ENCODE results near the gene CYSTM1. TPM values are rescaled to one million over a fixed set of nuclear protein-coding genes. Genes with fewer than 3 reads are reported as not detected.

The CYSTM1 gene
- total RNA-seq, 1 donor from 2014 or later, result 93.3 TPM

- no peak for TF ChIP-seq CTCF (IDR thresholded peaks at IDR 0.05; ENCODE audit: borderline replicate concordance)
- no peaks in the 10 kb centered on the region for H3K27me3 ChIP-seq (ENCODE audit: low read depth)
- H3K4me3 ChIP-seq, result no peak overlapping the region
- no peaks in the 10 kb centered on the region for H3K9me3 ChIP-seq (replicated peaks)
- H3K27ac ChIP-seq (replicated peaks), result no peak overlapping the region
- no peak for DNase-seq
- H3K36me3 ChIP-seq, result peaks cover 3% of the 10 kb centered on the region
- H3K4me1 ChIP-seq, result peaks cover 54% of the 10 kb centered on the region
- intact Hi-C loops (cut with micrococcal nuclease), result no loop called here
These were observed 107.3 kb downstream of the CYSTM1 start for GRCh38 chr5:140282266-140282665.

GRCh38 chr5:140284013-140284412 is 109.0 kb downstream of the CYSTM1 start:
- Histone ChIP-seq H3K27me3 (ENCODE audit: low read depth) (no peaks in the 10 kb centered on the region), H3K4me3 (no peak overlapping the region), H3K27ac (replicated peaks) (peak overlapping the region; percentile 28), H3K9me3 (replicated peaks) (no peaks in the 10 kb centered on the region), H3K36me3 (peaks cover 3% of the 10 kb centered on the region), H3K4me1 (peaks cover 72% of the 10 kb centered on the region)
- no peak for TF ChIP-seq CTCF (IDR thresholded peaks at IDR 0.05; ENCODE audit: borderline replicate concordance)
- DNase-seq, result no peak
- intact Hi-C loops (cut with micrococcal nuclease), result no loop called here

DNA sequence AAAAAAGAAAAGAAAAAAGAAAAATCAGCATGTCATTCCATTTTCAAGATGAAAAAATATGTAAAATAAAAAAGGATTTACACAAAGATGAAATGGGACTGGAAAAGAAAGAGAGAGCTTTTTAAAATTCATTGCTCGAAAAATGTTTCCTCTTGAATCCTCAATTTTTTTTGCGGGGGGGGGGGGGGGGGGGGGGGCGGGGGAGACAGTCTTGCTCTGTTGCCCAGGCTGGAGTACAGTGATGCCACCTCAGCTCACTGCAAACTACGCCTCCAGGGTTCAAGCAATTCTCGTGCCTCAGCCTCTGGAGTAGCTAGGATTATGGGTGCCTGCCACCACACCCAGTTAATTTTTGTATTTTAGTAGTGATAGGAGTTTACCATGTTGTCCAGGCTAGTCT is 111.4 kb downstream of the CYSTM1 start:
- intact Hi-C loops (cut with micrococcal nuclease), result no loop called here
- no peak overlapping the region for H3K4me3 ChIP-seq
- H3K4me1 ChIP-seq, result peaks cover 82% of the 10 kb centered on the region
- no peaks in the 10 kb centered on the region for H3K27me3 ChIP-seq (ENCODE audit: low read depth)
- no peaks in the 10 kb centered on the region for H3K9me3 ChIP-seq (replicated peaks)
- H3K27ac ChIP-seq (replicated peaks), result no peak overlapping the region
- no peak for DNase-seq
- peaks cover 2% of the 10 kb centered on the region for H3K36me3 ChIP-seq
- TF ChIP-seq CTCF (IDR thresholded peaks at IDR 0.05; ENCODE audit: borderline replicate concordance), result no peak

GRCh38 chr5:140287801-140288521 is 113.0 kb downstream of the CYSTM1 start:
- Histone ChIP-seq H3K9me3 (replicated peaks) (no peaks in the 10 kb centered on the region), H3K36me3 (no peaks in the 10 kb centered on the region), H3K27me3 (ENCODE audit: low read depth) (no peaks in the 10 kb centered on the region), H3K27ac (replicated peaks) (no peak overlapping the region), H3K4me3 (no peak overlapping the region), H3K4me1 (peaks cover 93% of the 10 kb centered on the region)
- no peak for DNase-seq
- no peak for TF ChIP-seq CTCF (IDR thresholded peaks at IDR 0.05; ENCODE audit: borderline replicate concordance)
- intact Hi-C loops (cut with micrococcal nuclease), result no loop called here

DNA sequence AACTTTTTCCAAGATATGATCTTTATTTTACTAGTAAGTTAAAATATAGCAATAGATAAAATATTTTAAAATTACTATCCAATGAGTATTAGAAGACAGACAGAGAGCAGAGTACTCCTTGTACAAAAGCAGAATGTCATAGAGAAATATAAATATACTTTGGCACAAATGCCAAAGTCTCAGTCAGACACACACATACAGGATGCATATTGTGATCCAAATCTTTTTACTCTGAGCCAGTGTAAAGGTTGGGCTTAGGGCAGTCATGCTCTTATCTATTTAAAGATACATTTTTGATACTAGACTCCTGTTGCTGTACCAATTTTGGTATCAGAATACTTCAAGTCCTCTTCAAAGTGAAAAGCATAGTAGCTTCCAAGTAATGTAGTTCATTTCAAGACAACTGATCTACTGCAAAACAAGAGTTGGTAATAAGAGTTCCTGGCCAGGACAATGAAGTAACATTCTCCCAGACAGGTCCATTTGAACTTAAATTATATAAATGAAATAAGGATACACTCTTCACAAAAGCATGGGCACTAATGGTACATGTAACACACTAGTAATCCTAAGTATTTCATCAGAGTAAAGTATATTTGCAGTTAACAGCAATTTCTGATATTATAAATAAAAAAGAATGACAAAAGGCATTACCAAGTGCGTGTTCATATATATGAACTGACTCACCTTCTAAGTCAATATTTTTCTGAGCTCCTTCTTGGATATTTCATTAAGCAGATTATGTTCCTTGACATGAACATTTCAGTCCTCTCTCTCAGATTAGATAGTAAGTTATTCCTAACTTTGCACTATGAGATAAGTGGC is 117.4 kb downstream of the CYSTM1 start:
- no peaks in the 10 kb centered on the region for H3K9me3 ChIP-seq (replicated peaks)
- peak overlapping the region; percentile 31 for H3K4me3 ChIP-seq
- no peaks in the 10 kb centered on the region for H3K27me3 ChIP-seq (ENCODE audit: low read depth)
- no peak for TF ChIP-seq CTCF (IDR thresholded peaks at IDR 0.05; ENCODE audit: borderline replicate concordance)
- DNase-seq, result no peak
- intact Hi-C loops (cut with micrococcal nuclease), result no loop called here
- H3K4me1 ChIP-seq, result peaks cover 100% of the 10 kb centered on the region
- H3K36me3 ChIP-seq, result no peaks in the 10 kb centered on the region
- peak overlapping the region; percentile 85 for H3K27ac ChIP-seq (replicated peaks)

Other genes starting within 250 kb of the CYSTM1 start
- 3.1 TPM for gene NRG2, start 131.9 kb upstream of the CYSTM1 start, total RNA-seq
- gene PURA, start 61.1 kb upstream of the CYSTM1 start, total RNA-seq, result 26.6 TPM
- 12.0 TPM for gene IGIP, start 49.3 kb upstream of the CYSTM1 start, total RNA-seq
- gene PFDN1, start 127.9 kb downstream of the CYSTM1 start, total RNA-seq, result 68.7 TPM
- gene HBEGF, start 171.4 kb downstream of the CYSTM1 start, total RNA-seq, result 27.2 TPM
- gene SLC4A9, start 185.0 kb downstream of the CYSTM1 start, total RNA-seq, result 0.44 TPM
- 58.5 TPM for gene ANKHD1, start 226.6 kb downstream of the CYSTM1 start, total RNA-seq

Data from left ventricle myocardium inferior (tissue), 1 donor.